ENCODE measurements around the gene MRPS30.
"Not testable (repeated sequence)": the region's sequence is repeated elsewhere in the genome, so short reads cannot be mapped to it uniquely, and the experiment has no call there.

Gene MRPS30

DNA sequence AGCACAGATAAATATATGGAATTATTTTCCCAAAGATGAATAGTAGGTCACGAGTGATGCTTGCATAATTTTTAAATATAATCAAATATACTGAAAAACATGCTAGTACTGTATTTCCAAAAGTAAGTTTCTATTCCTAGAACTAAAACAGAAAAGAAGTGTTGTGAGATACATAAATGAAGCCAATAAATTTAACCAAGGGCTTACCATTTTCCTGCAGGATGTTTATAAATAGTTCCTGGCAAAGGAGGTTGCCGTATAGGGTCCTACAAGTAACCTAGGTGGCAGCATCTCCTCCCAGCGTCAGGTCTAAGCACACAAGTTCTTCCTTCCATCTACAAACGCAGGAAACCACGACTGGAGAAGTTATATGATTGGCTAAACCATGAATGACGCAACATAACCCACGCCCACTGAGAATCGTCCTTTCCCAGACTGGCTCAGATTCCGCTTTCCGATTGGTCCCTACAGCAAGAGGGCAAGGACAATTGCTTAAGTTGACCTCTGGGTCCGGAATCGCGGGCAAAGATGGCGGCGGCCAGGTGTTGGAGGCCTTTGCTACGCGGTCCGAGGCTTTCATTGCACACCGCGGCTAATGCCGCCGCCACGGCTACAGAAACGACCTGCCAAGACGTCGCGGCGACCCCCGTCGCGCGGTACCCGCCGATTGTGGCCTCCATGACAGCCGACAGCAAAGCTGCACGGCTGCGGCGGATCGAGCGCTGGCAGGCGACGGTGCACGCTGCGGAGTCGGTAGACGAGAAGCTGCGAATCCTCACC is at the start of gene MRPS30:
MRPS30 (plus strand) TSS at position 513 of the 780 bp plus-strand sequence; CDS start at position 529, 16 bp downstream.
- DNase-seq (ENCODE audit: low spot score): peak; percentile 100

DNA sequence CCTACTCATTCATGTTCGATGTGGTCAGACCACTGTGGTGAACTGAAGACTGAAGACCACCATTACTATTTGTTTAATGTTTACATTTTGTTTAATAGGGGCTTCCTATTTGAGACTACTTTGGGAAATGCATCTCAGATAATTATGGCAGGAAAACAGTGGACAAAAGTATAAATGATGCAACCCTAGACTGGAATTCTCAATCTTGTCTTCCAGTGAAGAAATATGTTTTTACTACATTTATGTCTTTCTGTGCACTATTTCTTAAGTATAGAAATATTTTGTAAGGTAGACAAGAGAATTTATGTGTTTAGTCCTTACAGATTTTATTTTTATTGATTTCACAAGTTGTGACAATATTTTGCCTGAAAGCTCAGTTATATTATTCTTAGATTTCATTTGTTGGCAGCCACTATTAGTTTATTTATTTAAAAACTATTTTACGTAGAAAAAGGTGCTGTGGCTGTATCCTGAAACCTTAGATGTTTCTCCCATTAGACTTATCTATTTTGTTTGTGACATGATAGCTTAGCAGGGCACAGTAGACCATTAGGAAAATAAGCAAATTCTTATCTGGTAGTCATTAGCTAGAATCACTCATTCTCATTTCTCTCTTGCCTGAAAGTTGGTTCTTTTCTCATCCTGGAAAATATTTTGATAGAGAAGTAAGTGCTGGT is 39.4 kb upstream of the MRPS30 start:
- DNase-seq (ENCODE audit: low spot score): no peak

DNA sequence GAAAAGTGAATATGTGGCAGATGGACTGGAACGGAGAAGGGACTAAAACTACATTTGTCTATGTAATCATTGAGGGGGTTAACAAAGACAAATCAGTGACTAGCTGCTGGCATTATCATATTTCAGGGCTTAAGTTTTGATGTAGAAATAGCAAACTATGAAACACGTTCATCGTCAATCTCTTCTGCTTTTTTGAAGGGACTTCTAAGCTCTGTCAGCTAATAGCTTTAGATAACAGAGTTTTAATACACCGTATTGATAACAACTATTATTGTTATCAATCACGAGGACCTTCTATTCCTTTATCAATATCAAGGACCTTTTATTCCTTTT is 38.9 kb upstream of the MRPS30 start:
- DNase-seq (ENCODE audit: low spot score): no peak

DNA sequence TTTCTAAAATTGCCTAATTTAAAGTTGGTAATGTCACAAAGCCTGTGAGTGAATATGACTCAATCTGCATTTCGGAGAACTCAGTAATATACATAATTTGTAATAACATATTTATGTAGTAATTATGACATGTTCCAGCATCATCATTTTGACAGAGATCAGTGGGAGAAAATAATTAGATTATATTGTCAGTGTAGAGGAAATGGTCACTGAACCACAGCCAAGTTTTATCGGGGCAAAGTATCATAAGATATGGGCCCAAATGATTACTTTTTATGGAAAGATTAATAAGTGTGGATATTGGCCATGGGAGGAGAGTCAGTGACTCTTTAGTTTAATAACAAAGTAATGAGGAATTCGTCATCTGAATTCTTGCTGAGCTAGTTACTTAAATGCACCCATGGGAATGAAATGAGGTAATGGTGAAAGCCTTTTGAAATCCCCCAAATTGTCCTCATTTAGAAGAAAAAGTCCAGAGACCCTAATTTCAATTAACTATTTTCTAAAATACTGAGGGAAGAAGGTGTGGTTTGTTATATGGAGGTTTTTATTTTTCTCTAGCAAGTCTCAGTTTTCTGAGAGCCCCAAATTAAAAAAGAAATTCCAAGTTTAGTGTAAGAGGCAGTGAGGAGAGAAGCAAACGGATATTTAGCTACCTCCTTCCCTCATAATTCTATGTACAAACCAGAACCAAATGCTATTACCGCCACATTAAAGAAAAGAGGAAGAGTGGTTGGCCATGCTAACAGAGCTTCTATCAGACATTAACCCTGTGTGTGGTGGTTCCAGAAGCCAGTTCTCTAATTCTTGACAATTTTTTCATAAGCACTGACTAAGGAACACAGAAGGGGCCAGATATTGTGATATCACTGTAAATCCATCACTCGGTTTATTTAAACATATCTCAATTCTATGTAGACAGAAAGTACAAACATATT is 37.7 kb upstream of the MRPS30 start:
- no peak for DNase-seq (ENCODE audit: low spot score)

DNA sequence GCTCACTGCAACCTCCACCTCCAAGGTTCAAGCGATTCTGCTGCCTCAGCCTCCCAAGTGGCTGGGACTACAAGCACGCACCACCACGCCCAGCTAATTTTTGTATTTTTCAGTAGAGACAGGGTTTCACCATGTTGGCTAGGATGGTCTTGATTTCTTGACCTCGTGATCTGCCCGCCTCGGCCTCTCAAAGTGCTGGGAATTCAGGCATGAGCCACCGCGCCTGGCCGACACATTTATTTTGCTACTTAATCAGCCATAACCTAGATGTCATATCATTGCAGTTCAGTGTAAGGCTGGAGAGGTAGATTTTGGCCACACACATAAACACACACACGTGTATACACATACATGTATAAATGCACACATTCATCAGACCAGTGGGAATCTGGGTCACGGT is 36.4 kb upstream of the MRPS30 start:
- not testable (repeated sequence) for DNase-seq (ENCODE audit: low spot score)

DNA sequence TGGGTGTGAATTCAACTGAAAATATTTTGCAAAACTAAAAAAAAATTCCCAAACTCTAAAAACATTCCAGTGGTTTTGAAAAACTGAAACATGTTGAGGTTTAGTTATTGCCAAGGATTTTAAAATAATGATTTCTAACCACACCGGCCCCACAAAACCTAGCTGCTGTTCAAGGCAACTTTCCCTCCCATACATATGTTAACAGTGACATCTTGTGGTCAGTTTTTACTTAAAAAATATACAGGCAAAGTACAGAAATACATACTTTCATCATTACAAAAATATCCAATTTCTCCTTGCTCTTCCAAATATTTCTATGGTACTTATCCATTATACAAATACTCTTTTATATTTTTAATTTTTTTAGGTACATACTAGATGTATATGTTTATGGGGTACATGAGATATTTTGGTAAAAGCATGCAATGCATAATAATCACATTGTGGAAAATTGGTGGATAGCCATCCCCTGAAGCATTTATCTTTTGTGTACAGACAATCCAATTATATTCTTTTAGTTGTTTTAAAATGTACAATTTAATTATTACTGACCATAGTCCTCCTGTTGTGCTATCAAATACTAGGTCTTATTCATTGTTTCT is 34.4 kb upstream of the MRPS30 start:
- peak; percentile 65 for DNase-seq (ENCODE audit: low spot score)

DNA sequence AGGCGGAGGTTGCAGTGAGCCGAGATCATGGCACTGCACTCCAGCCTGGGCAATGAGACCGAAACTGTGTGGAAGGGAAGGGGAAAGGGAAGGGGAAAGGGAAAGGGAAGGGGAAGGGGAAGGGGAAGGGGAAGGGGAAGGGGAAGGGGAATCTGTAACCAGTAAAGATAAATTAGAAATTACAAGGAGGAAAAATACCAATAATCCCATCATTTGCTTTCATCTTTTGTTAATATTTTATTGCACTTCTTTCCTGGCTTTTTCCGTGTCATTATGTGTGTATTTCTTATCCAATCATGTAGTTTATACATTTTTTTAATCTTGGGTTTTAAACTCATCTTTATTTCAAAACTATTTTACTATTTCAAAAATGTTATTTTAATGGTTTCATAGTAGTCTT is 29.6 kb upstream of the MRPS30 start:
- DNase-seq (ENCODE audit: low spot score): no peak

DNA sequence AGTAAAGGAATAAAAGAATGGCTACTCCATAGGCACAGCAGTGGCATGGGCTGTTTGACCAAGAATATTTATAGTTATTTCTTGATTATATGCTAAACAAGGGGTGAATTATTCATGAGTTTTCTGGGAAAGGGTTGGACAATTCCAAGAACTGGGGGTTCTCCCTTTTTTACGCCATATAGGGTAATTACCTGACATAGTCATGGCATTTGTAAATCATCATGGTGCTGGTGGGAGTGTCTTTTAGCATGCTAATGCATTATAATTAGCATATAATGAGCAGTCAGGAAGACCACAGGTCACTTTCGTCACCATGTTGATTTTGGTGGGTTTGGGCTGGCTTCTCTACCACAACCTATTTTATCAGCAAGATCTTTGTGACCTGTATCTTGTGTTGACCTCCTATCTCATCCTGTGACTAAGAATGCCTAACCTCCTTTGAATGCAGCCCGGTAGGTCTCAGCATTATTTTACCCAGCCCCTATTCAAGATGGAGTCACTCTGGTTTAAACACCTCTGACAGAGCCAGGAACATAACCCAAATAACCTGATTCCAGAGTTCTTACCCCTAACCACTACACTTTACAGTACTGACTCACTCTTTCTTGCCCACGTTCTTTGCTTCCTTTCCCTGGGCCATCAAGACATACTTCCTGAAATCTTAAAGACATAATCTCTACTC is 25.0 kb upstream of the MRPS30 start:
- no peak for DNase-seq (ENCODE audit: low spot score)

DNA sequence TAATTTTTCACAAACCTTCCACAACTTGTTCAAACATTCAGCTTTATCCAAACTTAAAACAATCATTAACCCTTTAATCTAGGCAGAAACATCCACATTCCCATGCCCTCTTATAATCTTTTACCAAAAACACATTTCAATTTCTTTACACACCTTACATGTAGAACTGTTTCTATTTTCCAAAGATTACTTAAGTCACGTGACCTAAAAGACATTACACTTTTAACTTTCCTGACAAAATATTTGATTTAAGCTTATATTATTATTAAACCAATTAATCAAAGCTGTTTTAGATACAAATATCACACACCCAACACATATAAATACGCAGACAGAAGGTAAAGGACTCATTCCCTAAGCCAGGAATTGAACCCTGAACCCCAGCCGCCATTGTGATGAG is 21.0 kb upstream of the MRPS30 start:
- no peak for DNase-seq (ENCODE audit: low spot score)

DNA sequence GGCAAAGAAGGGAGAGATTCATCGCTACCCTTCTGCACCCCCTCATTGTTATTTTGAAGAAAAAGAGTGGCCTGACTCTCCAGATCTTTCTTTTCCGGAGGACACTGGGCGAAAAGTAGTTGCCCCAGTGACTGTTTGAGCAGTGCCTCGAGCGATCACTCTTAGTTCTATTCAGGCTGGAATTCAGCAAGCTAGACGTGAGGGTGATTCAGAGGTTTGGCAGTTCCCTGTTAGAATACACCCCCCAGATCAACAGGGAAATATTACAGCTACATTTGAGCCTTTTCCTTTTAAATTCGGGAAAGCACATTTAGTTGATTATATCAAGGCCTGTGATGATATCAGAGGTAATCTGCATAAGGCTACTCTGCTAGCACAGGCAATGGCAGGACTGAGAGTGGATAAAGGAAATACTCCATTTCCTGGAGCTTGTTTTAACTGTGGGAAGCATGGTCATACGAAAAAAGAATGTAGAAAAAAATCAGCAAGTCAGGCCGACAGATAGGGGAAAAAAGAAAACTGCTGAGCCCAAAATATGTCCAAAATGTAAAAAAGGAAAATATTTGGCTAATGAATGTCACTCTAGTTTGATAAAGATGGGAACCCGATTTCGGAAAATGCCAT is 19.3 kb upstream of the MRPS30 start:
- DNase-seq (ENCODE audit: low spot score): peak; percentile 28

DNA sequence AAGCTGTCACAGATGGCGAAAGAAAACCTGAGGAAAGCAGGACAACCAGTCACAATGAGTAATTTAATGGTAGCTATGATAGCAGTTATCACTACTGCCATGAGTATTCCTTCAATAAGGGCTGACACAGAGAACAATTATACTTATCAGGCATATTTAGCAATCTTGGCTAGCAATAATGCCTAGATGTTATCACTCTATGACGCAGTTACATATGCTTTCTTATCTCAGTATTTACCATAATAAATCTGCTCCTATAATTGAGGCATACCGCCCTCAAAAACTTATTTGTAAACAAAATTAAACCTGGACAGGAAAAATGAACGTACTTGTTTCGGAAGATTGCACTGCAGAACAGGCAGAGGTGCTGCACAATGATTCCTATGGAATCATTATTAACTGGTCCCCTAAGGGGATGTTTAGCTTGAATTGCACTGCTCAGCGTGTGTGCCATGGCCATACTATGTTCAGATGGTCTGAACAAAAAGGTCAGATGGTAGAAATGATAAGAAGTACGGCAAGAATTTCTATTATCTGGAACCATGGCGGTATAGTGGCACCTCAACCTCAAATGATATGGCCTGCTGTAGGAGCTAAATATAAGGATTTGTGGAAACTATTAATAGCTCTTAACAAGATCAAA is 16.6 kb upstream of the MRPS30 start:
- not testable (repeated sequence) for DNase-seq (ENCODE audit: low spot score)

DNA sequence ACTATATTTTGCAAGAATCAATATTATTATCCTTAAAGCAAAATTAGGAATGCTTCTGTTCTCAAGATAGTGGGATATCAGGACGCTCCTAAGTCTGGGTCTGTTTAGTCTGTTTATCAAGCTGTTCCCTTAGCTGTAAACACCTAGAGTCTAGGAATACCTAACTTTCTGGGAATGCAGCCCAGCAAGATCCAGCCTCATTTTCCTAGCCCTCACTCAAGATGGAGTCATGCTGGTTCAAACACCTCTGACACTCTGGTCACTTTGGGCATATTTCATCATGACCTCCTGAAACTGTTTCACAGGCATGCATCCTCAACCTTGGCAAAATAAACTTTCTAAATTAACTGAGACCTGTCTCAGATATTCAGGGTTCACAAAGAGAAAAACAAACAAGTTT is 14.4 kb upstream of the MRPS30 start:
- no peak for DNase-seq (ENCODE audit: low spot score)

DNA sequence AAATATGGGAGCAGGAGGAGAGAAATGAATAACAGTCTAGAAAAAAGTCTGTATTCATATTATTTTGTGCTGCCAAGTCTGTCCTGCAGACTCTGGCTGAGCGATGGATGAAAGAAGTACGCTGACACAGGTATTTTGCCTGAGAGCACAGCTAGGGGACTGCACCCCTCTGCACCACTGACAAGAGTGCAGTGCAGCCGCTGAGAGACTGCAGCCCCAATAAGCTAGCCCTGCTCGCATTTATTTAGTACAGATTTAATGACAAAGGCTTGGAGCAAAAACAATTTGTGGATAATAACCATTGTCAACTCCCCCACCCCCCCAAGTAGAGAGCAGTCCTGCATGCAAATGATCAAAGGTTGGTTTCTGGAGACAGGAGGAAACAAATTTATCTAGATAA is 13.3 kb upstream of the MRPS30 start:
- no peak for DNase-seq (ENCODE audit: low spot score)

DNA sequence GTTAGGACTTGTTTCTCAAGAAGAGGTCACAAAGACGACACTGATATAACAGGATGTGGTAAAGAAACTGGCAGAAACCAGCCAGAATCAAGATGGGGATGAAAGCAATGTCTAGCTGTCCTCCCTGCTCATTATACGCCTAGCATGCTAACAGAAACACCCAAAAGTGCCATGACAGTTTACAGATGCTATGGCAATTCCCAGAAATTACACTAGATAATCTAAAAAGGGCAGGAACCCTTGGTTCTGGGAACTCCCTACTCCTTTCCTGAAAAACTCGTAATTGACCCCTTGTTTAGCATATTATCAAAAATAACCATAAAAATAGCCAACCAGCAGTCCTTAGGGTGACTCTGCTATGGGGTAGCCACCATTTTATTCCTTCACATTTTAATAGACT is 10.9 kb upstream of the MRPS30 start:
- no peak for DNase-seq (ENCODE audit: low spot score)

DNA sequence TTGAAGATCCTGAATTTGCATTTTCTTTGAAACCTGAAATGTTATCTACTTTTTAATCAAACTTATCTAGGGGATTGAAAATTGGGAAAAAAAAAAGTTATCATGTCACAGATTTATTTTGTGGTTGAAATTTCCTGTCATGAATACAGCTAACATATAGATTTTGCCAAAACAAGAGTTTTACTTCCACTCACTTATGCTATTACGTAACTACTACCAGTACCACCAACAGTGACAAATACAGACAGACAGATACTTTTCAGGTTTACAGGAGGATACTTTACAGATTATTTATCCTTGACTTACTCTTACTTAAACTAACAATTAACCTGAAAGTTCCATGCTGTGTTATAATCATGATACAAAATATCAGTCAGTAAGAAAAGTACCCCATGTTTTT is 6.8 kb upstream of the MRPS30 start:
- DNase-seq (ENCODE audit: low spot score): no peak

DNA sequence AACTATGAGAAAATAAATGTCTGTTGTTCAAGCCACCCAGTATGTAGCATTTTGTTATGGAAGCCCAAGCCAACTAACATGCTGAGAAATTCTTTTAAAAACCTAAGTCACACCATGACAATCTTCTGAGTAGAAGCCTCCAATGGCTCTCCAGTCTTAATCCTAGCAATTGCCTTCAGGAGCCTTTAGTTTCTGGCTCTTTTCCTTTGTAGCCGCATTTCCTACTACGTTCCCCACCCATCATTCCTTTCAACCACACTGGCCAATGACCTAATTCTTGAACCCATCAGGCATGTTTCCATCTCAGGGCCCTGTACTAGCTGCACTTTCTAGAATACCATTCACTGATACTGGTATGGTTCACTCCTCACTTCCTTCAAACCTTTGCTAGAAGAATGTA is 2.1 kb upstream of the MRPS30 start:
- no peak for DNase-seq (ENCODE audit: low spot score)

DNA sequence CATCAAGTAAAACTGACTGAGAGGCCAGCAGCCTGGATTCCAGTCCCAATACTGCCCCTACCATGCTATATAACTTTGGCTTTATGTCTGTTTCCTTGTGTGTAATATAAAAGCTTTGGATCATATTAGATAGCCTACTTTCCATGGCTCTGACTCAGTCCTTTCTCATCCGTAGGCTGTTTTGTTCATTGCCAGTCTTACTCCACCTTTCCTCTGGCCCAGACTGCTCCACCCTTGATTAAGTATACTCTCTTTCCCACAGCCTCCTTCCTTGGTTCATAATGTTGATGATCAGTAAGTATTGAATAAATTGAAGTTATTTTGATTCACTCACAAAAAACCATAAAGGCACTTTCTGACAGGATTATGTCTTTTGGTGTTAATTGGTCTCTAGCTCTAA is 1.5 kb upstream of the MRPS30 start:
- DNase-seq (ENCODE audit: low spot score): no peak

DNA sequence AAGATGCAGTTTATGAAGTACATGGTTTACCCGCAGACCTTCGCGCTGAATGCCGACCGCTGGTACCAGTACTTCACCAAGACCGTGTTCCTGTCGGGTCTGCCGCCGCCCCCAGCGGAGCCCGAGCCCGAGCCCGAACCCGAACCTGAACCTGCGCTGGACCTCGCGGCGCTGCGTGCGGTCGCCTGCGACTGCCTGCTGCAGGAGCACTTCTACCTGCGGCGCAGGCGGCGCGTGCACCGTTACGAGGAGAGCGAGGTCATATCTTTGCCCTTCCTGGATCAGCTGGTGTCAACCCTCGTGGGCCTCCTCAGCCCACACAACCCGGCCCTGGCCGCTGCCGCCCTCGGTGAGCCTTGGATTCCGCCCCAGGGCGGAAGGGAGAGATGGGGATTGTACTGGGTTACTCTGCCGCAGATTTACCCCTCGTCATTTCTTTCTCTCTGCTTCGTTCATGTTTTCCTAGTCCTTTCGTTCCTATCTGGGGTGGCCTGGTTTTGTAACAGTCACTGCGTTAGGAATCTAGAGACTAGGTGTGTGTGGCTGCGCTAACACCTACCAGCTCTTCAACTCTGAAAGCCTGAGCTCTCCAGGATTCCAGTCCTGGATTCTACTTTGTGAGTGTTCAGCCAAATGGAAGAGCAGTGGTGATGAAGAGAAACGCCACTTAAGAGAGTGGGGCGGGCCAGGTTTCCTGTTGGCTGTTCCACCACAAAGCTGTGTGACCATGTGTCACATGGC is 638 bp downstream of the MRPS30 start:
- peak; percentile 65 for DNase-seq (ENCODE audit: low spot score)

DNA sequence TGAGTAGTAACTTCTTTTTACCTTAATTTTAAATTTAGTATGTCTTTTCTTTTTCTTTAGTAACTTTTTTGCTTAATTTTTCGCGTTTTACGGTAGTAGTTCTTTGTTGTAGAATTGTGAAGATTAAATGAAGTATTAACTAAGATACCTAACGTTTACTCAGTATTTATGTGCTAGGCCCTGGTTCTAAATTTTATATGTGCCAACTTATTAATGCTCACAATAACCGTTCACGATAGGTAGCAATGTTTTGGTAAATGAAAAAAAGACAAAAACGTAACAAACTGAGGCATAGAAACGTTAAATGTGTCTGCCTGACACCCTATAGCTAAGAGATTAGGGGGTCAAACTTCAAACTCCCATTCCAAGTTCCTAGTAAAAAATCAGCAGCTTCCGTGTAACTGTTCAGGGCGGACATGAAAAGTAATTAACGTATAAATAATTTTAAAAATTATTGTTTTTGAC is 1.2 kb downstream of the MRPS30 start:
- no peak for DNase-seq (ENCODE audit: low spot score)

DNA sequence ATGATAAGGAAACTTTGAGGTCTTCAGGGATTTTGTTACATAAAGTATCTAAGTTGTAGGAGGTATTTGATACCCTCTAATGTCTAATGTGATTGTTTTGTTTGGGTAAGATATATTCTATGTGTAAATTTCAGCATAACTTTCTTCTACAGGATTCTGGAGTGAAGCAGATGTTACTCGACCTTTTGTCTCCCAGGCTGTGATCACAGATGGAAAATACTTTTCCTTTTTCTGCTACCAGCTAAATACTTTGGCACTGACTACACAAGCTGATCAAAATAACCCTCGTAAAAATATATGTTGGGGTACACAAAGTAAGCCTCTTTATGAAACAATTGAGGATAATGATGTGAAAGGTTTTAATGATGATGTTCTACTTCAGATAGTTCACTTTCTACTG is 6.0 kb downstream of the MRPS30 start:
- no peak for DNase-seq (ENCODE audit: low spot score)
